Stromal cell of bone marrow (primary cell): Measurements from ENCODE around the gene TRIM63.
A peak's percentile ranks its signal among the peaks of the same experiment; 100 is the strongest.

Experiments used
- DNase-seq: peaks from one replicate; pipeline ENCODE4 v3.0.0-alpha.2; 2012; ENCODE audit warnings: low read depth

Gene TRIM63

GRCh38 chr1:26034504-26035202 lies 32.8 kb downstream of the TRIM63 start:
- no peak for DNase-seq

GRCh38 chr1:26032656-26033357 lies 34.6 kb downstream of the TRIM63 start:
- no peak for DNase-seq

GRCh38 chr1:26031611-26032220 lies 35.7 kb downstream of the TRIM63 start:
- DNase-seq = peak; percentile 23

- no peak for DNase-seq
These were observed 36.2 kb downstream of the TRIM63 start for GRCh38 chr1:26031196-26031595.

- no peak for DNase-seq
These were observed 37.5 kb downstream of the TRIM63 start for GRCh38 chr1:26029864-26030481.

- DNase-seq = no peak
These were observed 38.2 kb downstream of the TRIM63 start for GRCh38 chr1:26029054-26029863.

- no peak for DNase-seq
These were observed 38.9 kb downstream of the TRIM63 start for GRCh38 chr1:26028490-26028980.

- no peak for DNase-seq
These were observed 39.5 kb downstream of the TRIM63 start for GRCh38 chr1:26027716-26028489.

GRCh38 chr1:26025517-26025916 lies 41.9 kb downstream of the TRIM63 start:
- DNase-seq = no peak

GRCh38 chr1:26025060-26025459 lies 42.4 kb downstream of the TRIM63 start:
- DNase-seq = no peak

- no peak for DNase-seq
These were observed 43.6 kb downstream of the TRIM63 start for GRCh38 chr1:26023826-26024225.

- DNase-seq = no peak
These were observed 44.4 kb downstream of the TRIM63 start for GRCh38 chr1:26023009-26023408.

- no peak for DNase-seq
These were observed 45.0 kb downstream of the TRIM63 start for GRCh38 chr1:26022404-26022779.

- DNase-seq = no peak
These were observed 45.6 kb downstream of the TRIM63 start, which contains the start of gene EXTL1 for GRCh38 chr1:26021647-26022403. EXTL1 (plus strand) TSS chr1:26021775; CDS start chr1:26022647, 872 bp downstream.

- DNase-seq = no peak
These were observed 46.3 kb downstream of the TRIM63 start for GRCh38 chr1:26020941-26021646.

GRCh38 chr1:26020330-26020768 lies 47.1 kb downstream of the TRIM63 start:
- no peak for DNase-seq

GRCh38 chr1:26019641-26020315 lies 47.7 kb downstream of the TRIM63 start:
- no peak for DNase-seq

- DNase-seq = no peak
These were observed 49.8 kb downstream of the TRIM63 start for GRCh38 chr1:26017606-26018005.
